HepG2 (cell line): ENCODE measurements around the gene PTGR2. TPM values are rescaled to one million over a fixed set of nuclear protein-coding genes. Genes with fewer than 3 reads are reported as not detected.

Experiments used
- ATAC-seq: fragments of 200-7000 bp; cut with Tn5 transposase; 3 replicates; pipeline ENCODE4 v1.9.1; 2020; ENCODE audit warnings: mild to moderate bottlenecking, moderate library complexity
- BruUV-seq: library from RNA; stranded (reverse); fragments of 400-500 nt; replicated peaks from 2 replicates; lab custom pipeline; 2021; lab: Mats Ljungman, UMichigan
- CTCF ChIA-PET: fragments of 300-600 bp; formaldehyde crosslinking; extraction: SDS; loops from one replicate; lab custom pipeline; 2021; ENCODE audit warnings: low total read pairs, inconsistent platforms, low intra/inter-chr PET ratio; lab: Yijun Ruan, JAX
- POLR2A ChIA-PET: fragments of 350-600 bp; sonication (Branson Sonifier 250); formaldehyde crosslinking; loops from one replicate; lab custom pipeline; 2020; ENCODE audit warnings: antibody characterized with exemption, inconsistent platforms; lab: Yijun Ruan, JAX
- DNase-seq: peaks from one replicate; pipeline ENCODE4 v3.0.0-alpha.2; 2015; ENCODE audit warnings: low spot score
- FAIRE-seq: peaks from 3 replicates; lab custom pipeline; 2011; peaks lifted over from hg19 to GRCh38; lab: Jason Lieb, UNC
- H2AFZ ChIP-seq: one replicate; pipeline ENCODE4 v1.6.1; 2011; ENCODE audit warnings: low read length, inconsistent platforms
- H3K27ac ChIP-seq: fragments of 300-600 bp; 3 replicates; pipeline ENCODE4 v1.8.0; 2011; ENCODE audit warnings: mixed run types, mild to moderate bottlenecking, mixed read lengths, low read length, inconsistent platforms; ENCODE audit not compliant: insufficient read depth; ENCODE audit errors: extremely low read length
- H3K27me3 ChIP-seq, 2 experiments: fragments of 200-600 bp in 1 of 2; 2 replicates in 1 of 2; 3 replicates in 1 of 2; pipeline versions ENCODE4 v1.6.0 to v1.8.0; 2011; ENCODE audit warnings: low read length in 2 of 2, mild to moderate bottlenecking in 2 of 2, moderate library complexity in 2 of 2, inconsistent platforms in 1 of 2; ENCODE audit not compliant: insufficient read depth in 2 of 2, control insufficient read depth in 1 of 2
- H3K36me3 ChIP-seq, 2 experiments: fragments of 200-600 bp in 1 of 2; replicated peaks in 1 of 2; 2 replicates in 1 of 2; 3 replicates in 1 of 2; pipeline versions ENCODE4 v1.5.1 to v1.8.0; 2011; ENCODE audit warnings: low read length in 2 of 2, inconsistent platforms in 1 of 2; ENCODE audit not compliant: insufficient read depth in 2 of 2, control insufficient read depth in 1 of 2
- H3K4me1 ChIP-seq: 2 replicates; pipeline ENCODE4 v1.5.1; 2012; ENCODE audit warnings: low read length, inconsistent platforms; ENCODE audit not compliant: insufficient read depth
- H3K4me2 ChIP-seq: 2 replicates; pipeline ENCODE4 v1.6.0; 2011; ENCODE audit warnings: low read depth, low read length, inconsistent platforms
- H3K4me3 ChIP-seq, 3 experiments: fragments of 200-600 bp in 1 of 3; sonication (generic), shearing (Covaris generic) in 1 of 3; replicated peaks in 1 of 3; 2 replicates each; pipeline ENCODE4 v1.5.1; 2011 to 2016; ENCODE audit warnings: low read length in 3 of 3, inconsistent platforms in 2 of 3, low read depth in 2 of 3, mild to moderate bottlenecking in 2 of 3, control low read depth in 1 of 3, mixed read lengths in 1 of 3; ENCODE audit not compliant: insufficient read depth in 1 of 3
- H3K79me2 ChIP-seq: one replicate; pipeline ENCODE4 v1.6.1; 2011; ENCODE audit warnings: low read length, inconsistent platforms; ENCODE audit not compliant: insufficient read depth
- H3K9ac ChIP-seq: 2 replicates; pipeline ENCODE4 v1.6.0; 2011; ENCODE audit warnings: mild to moderate bottlenecking, low read depth, low read length, inconsistent platforms; ENCODE audit not compliant: insufficient read depth
- H3K9me3 ChIP-seq: 2 replicates; pipeline ENCODE4 v1.5.1; 2012; ENCODE audit warnings: mild to moderate bottlenecking, low read length
- H4K20me1 ChIP-seq: 2 replicates; pipeline ENCODE4 v1.6.0; 2011; ENCODE audit warnings: inconsistent platforms, mild to moderate bottlenecking, low read length, moderate library complexity; ENCODE audit not compliant: insufficient read depth
- CSRNP2 ChIP-seq: sonication (generic); formaldehyde crosslinking; conservative IDR thresholded peaks from 2 replicates; pipeline ENCODE4 v1.8.0; 2022; ENCODE audit warnings: low read depth, missing genetic modification reagents
- GZF1 ChIP-seq: sonication (generic); formaldehyde crosslinking; IDR thresholded peaks from 2 replicates; pipeline ENCODE4 v1.5.1; 2020; ENCODE audit warnings: mild to moderate bottlenecking, missing genetic modification reagents
- MTA3 ChIP-seq: sonication (generic); formaldehyde crosslinking; IDR thresholded peaks from 2 replicates; pipeline ENCODE4 v1.4.0; 2020; ENCODE audit warnings: missing genetic modification reagents
- NFYB ChIP-seq: sonication (generic); formaldehyde crosslinking; IDR thresholded peaks from 2 replicates; pipeline ENCODE4 v1.4.0; 2020; ENCODE audit warnings: missing genetic modification reagents
- PRMT3 ChIP-seq: sonication (generic); formaldehyde crosslinking; IDR thresholded peaks from 2 replicates; pipeline ENCODE4 v1.8.1; 2022; ENCODE audit warnings: low read depth, mild to moderate bottlenecking, moderate library complexity, missing genetic modification reagents, borderline replicate concordance
- RBM39 ChIP-seq: fragments of 200-400 bp; formaldehyde crosslinking; IDR thresholded peaks from one replicate; pipeline ENCODE4 v1.6.1; 2018; ENCODE audit warnings: antibody characterized with exemption, mild to moderate bottlenecking, low read depth, low read length; ENCODE audit not compliant: poor library complexity, severe bottlenecking
- RCOR2 ChIP-seq: IDR thresholded peaks from 2 replicates; pipeline ENCODE4 v1.6.1; 2016; ENCODE audit warnings: missing biosample characterization, missing genetic modification reagents
- REPIN1 ChIP-seq: sonication (generic); formaldehyde crosslinking; IDR thresholded peaks from 2 replicates; pipeline ENCODE4 v1.8.0; 2022; ENCODE audit warnings: missing genetic modification reagents, low read depth, mild to moderate bottlenecking, borderline replicate concordance
- RFX5 ChIP-seq: IDR thresholded peaks from 2 replicates; pipeline ENCODE4 v1.6.1; 2011; ENCODE audit warnings: low read depth, low read length, improper control_type of control experiment
- TGIF2 ChIP-seq: IDR thresholded peaks from 2 replicates; pipeline ENCODE4 v1.6.1; 2016; ENCODE audit warnings: control low read depth, missing compliant biosample characterization
- ZBTB1 ChIP-seq: sonication (generic); formaldehyde crosslinking; IDR thresholded peaks from 2 replicates; pipeline ENCODE4 v1.4.0; 2020; ENCODE audit warnings: missing genetic modification reagents, borderline replicate concordance
- ZFAT ChIP-seq: sonication (generic); formaldehyde crosslinking; conservative IDR thresholded peaks from 2 replicates; pipeline ENCODE4 v1.8.1; 2023; ENCODE audit warnings: missing genetic modification reagents, inconsistent platforms
- ZMYM4 ChIP-seq: sonication (generic); formaldehyde crosslinking; IDR thresholded peaks from 2 replicates; pipeline ENCODE4 v1.8.1; 2023; ENCODE audit warnings: mild to moderate bottlenecking, missing genetic modification reagents
- ZNF224 ChIP-seq: sonication (generic); formaldehyde crosslinking; IDR thresholded peaks from 2 replicates; pipeline ENCODE4 v1.5.0; 2020; ENCODE audit warnings: mild to moderate bottlenecking, missing genetic modification reagents
- ZNF263 ChIP-seq: sonication (generic); formaldehyde crosslinking; IDR thresholded peaks from 2 replicates; pipeline ENCODE4 v1.4.0; 2020; ENCODE audit warnings: missing genetic modification reagents
- ZNF280D ChIP-seq: sonication (generic); formaldehyde crosslinking; IDR thresholded peaks from 2 replicates; pipeline ENCODE4 v1.5.1; 2020; ENCODE audit warnings: mild to moderate bottlenecking, missing genetic modification reagents
- ZNF431 ChIP-seq: sonication (generic); formaldehyde crosslinking; IDR thresholded peaks from 2 replicates; pipeline ENCODE4 v1.9.0; 2022; ENCODE audit warnings: missing genetic modification reagents, low read depth, mild to moderate bottlenecking, borderline replicate concordance
- ZNF564 ChIP-seq: sonication (generic); formaldehyde crosslinking; IDR thresholded peaks from 2 replicates; pipeline ENCODE4 v1.8.1; 2023; ENCODE audit warnings: mild to moderate bottlenecking, missing genetic modification reagents
- ZSCAN20 ChIP-seq: sonication (generic); formaldehyde crosslinking; IDR thresholded peaks from 2 replicates; pipeline ENCODE4 v1.4.0; 2020; ENCODE audit warnings: missing genetic modification reagents, mild to moderate bottlenecking, borderline replicate concordance
- WGBS: methylation state at CpG from one replicate; pipeline ENCODE4 v1.1.6; 2017; ENCODE audit warnings: low lambda C conversion rate; 5-methylcytosine and 5-hydroxymethylcytosine counted together
- in situ Hi-C: cut with HindIII; loops from 2 replicates; pipeline ENCODE4 v1.10.0; 2017; ENCODE audit warnings: low pct_unique_long_range_greater_than_20kb; ENCODE audit not compliant: extremely low pct_ligation_motif_present
- intact Hi-C: fragments of 100-400 bp; cut with micrococcal nuclease; formaldehyde crosslinking; loops from one replicate; pipeline ENCODE4 v1.10.0; 2022; ENCODE audit not compliant: unreplicated experiment
- polyA plus RNA-seq, 8 experiments: library from polyadenylated mRNA; depleted of rRNA in 3 of 8; stranded (reverse) in 7 of 8; unstranded in 1 of 8; fragments of >200 nt; fragmentation: Illumina TruSeq in 4 of 8; extraction: Trizol in 4 of 8; gene quantifications; 2 replicates each; pipeline versions ENCODE4 v1.2.1 to v1.2.3, GENCODE V29; 2011 to 2016; ENCODE audit warnings: low read depth in 4 of 8, missing spikeins in 1 of 8, mixed read lengths in 1 of 8; ENCODE audit not compliant: insufficient read depth in 1 of 8
- total RNA-seq, 5 experiments: library from RNA; depleted of rRNA; stranded (reverse); fragments of >200 nt; fragmentation: Illumina TruSeq; extraction: Trizol; gene quantifications; 2 replicates each; pipeline ENCODE4 v1.2.3, GENCODE V29; 2016; ENCODE audit warnings: low read depth in 1 of 5

Gene PTGR2
- total and polyA plus RNA-seq, 2 of the 13 experiments (the other 11 are each of a cell fraction or from before 2014, with no cell fraction given): 3.0 to 4.3 TPM

GRCh38 chr14:73811164-73811503 is 40.5 kb upstream of the PTGR2 start:
- H3K9ac ChIP-seq: no peak overlapping the region
- ChIA-PET POLR2A (no interaction called here), CTCF (no interaction called here)
- TF ChIP-seq RBM39 (no peak), NFYB (CRISPR knock-in tag) (no peak), CSRNP2 (CRISPR knock-in tag) (no peak), MTA3 (no peak), TGIF2 (no peak), REPIN1 (no peak), ZNF224 (CRISPR knock-in tag) (no peak), ZNF564 (CRISPR knock-in tag) (no peak), RCOR2 (no peak), ZMYM4 (no peak), ZNF263 (no peak), ZSCAN20 (CRISPR knock-in tag) (no peak), ZFAT (no peak), GZF1 (CRISPR knock-in tag) (no peak), ZBTB1 (CRISPR knock-in tag) (no peak), ZNF280D (no peak), RFX5 (no peak), ZNF431 (CRISPR knock-in tag) (no peak), PRMT3 (no peak)
- no peaks in the 10 kb centered on the region for H3K36me3 ChIP-seq
- no peaks in the 10 kb centered on the region for H3K9me3 ChIP-seq
- no peak overlapping the region for H2AFZ ChIP-seq
- no peaks in the 10 kb centered on the region for H3K79me2 ChIP-seq
- ATAC-seq (no peak), FAIRE-seq (no peak), DNase-seq (no peak)
- peaks cover 0 to 6% of the 10 kb centered on the region in 2 experiments; a peak in 2 of 5 replicates for H3K27me3 ChIP-seq
- no TSS peak for BruUV-seq
- H4K20me1 ChIP-seq: no peaks in the 10 kb centered on the region
- in situ Hi-C loops: no loop called here
- H3K4me2 ChIP-seq: no peak overlapping the region
- intact Hi-C loops: no loop called here
- 75% methylated on average over 2 of the region's 2 CpGs for WGBS
- H3K4me1 ChIP-seq: no peaks in the 10 kb centered on the region
- no peak overlapping the region for H3K27ac ChIP-seq
- no peak overlapping the region for H3K4me3 ChIP-seq
